Tibial nerve (tissue), 4 donors: ENCODE results near the gene THSD7B.

Experiments
- CTCF ChIP-seq, 5 experiments: fragments of 200-600 bp in 3 of 5; fragments of 450-650 bp in 2 of 5; sonication (generic) in 3 of 5; IDR thresholded peaks; one replicate each; pipeline ENCODE4 v1.5.1; 2016 to 2019; ENCODE audit warnings: antibody characterized with exemption in 5 of 5, mild to moderate bottlenecking in 3 of 5, moderate library complexity in 2 of 5
- EP300 ChIP-seq, 2 donors: sonication (generic); formaldehyde crosslinking; IDR thresholded peaks; one replicate each; pipeline ENCODE4 v1.6.1; 2017; ENCODE audit warnings: antibody characterized with exemption in 2 of 2, mild to moderate bottlenecking in 1 of 2
- POLR2A ChIP-seq, 2 donors: fragments of 450-650 bp; IDR thresholded peaks; one replicate each; pipeline ENCODE4 v1.6.1; 2017; ENCODE audit warnings: antibody characterized with exemption in 2 of 2, mild to moderate bottlenecking in 2 of 2, moderate library complexity in 2 of 2

GRCh38 chr2:137262594-137262993 lies 497.2 kb downstream of the THSD7B start:
- TF ChIP-seq CTCF (IDR thresholded peaks at IDR 0.05) (no peak), EP300 (IDR thresholded peaks at IDR 0.05) (no peak), POLR2A (IDR thresholded peaks at IDR 0.05) (no peak)
